Upper lobe of left lung (tissue), 4 donors: Measurements from ENCODE around the gene MED20.

Experiments
- CTCF ChIP-seq, 6 experiments: fragments of 450-650 bp in 4 of 6; fragments of 200-600 bp in 2 of 6; sonication (generic) in 2 of 6; IDR thresholded peaks; one replicate each; pipeline ENCODE4 v1.5.1; 2016 to 2019; ENCODE audit warnings: antibody characterized with exemption in 6 of 6
- EP300 ChIP-seq, 4 donors: sonication (generic); formaldehyde crosslinking; IDR thresholded peaks; one replicate each; pipeline ENCODE4 v1.5.1; 2017; ENCODE audit warnings: antibody characterized with exemption in 4 of 4, control low read depth in 2 of 4
- POLR2A ChIP-seq, 4 donors: fragments of 450-650 bp; IDR thresholded peaks; one replicate each; pipeline ENCODE4 v1.5.1; 2016 to 2017; ENCODE audit warnings: antibody characterized with exemption in 4 of 4, mild to moderate bottlenecking in 2 of 4
- POLR2AphosphoS5 ChIP-seq, 2 donors: sonication (generic); formaldehyde crosslinking; IDR thresholded peaks; one replicate each; pipeline ENCODE4 v1.5.1; 2017; ENCODE audit warnings: antibody characterized with exemption in 2 of 2

DNA sequence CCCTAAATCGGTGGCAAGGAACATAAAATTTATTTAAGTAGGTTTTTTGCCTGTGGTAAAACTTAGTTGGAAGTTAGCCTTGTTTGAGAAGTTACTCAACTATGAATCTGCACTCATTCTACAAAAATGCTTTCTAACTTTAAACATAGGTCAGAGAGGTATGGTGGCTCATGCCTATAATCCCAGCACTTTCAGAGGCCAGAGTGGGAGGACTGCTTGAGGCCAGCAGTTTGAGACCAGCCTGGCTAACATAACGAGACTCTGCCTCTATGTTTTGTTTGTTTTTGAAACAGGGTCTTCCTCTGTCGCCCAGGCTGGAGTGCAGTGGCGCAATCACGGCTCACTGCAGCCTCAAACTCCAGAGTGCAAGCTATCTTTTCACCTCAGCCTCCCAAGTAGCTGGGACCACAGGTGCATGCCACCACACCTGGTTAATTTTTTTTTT lies 42.0 kb downstream of the MED20 start:
- TF ChIP-seq POLR2A (IDR thresholded peaks at IDR 0.05) (no peak), CTCF (IDR thresholded peaks at IDR 0.05) (no peak), POLR2AphosphoS5 (IDR thresholded peaks at IDR 0.05) (no peak), EP300 (IDR thresholded peaks at IDR 0.05) (no peak)
